ENCODE measurements around the gene DCXR.

Gene DCXR

GRCh38 chr17:81994593-81995462 is 42.7 kb downstream of the DCXR start:
- no peak for DNase-seq

GRCh38 chr17:81993729-81994592 is 43.5 kb downstream of the DCXR start:
- no peak for DNase-seq

GRCh38 chr17:81992306-81993102 is 45.0 kb downstream of the DCXR start:
- no peak for DNase-seq

- DNase-seq, result peak; percentile 61
Measured at GRCh38 chr17:81991684-81992305, 45.7 kb downstream of the DCXR start.

- no peak for DNase-seq
Measured at GRCh38 chr17:81990836-81991683, 46.4 kb downstream of the DCXR start.

- no peak for DNase-seq
Measured at GRCh38 chr17:81987161-81987770, 50.2 kb downstream of the DCXR start.

GRCh38 chr17:81986606-81987005 is 50.9 kb downstream of the DCXR start:
- no peak for DNase-seq

Data from EL (cell line).